Measurements from ENCODE around the gene DCC.

DNA sequence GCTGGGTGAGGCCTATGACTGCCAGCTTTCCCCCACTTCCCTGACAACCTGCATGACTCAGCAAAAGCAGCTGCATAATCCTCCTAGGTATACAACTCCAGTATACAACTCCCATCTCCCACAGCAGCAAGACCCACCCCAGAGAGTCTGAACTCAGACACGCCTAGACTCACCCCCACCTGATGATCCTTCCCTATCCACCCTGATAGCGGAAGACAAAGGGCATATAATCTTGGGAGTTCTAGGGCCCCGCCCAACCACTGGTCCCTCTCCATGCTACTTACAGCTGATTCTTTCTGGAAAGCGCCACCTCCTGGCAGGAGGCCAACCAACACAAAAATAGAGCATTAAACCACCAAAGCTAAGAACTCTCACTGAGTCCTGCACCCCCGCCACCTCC lies 296.5 kb downstream of the DCC start:
- TF ChIP-seq, protein P1, sequence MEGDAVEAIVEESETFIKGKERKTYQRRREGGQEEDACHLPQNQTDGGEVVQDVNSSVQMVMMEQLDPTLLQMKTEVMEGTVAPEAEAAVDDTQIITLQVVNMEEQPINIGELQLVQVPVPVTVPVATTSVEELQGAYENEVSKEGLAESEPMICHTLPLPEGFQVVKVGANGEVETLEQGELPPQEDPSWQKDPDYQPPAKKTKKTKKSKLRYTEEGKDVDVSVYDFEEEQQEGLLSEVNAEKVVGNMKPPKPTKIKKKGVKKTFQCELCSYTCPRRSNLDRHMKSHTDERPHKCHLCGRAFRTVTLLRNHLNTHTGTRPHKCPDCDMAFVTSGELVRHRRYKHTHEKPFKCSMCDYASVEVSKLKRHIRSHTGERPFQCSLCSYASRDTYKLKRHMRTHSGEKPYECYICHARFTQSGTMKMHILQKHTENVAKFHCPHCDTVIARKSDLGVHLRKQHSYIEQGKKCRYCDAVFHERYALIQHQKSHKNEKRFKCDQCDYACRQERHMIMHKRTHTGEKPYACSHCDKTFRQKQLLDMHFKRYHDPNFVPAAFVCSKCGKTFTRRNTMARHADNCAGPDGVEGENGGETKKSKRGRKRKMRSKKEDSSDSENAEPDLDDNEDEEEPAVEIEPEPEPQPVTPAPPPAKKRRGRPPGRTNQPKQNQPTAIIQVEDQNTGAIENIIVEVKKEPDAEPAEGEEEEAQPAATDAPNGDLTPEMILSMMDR (IDR thresholded peaks at IDR 0.05), result no peak
- TF ChIP-seq POLR2A (IDR thresholded peaks at IDR 0.05), result no peak

All from testis (tissue), 2 donors.